Measurements from ENCODE around the gene LTB4R. TPM values are rescaled to one million over a fixed set of nuclear protein-coding genes. Genes with fewer than 3 reads are reported as not detected.

LTB4R gene
- total and polyA plus RNA-seq, 2 donors from 2014 or later = 4.6 to 9.3 TPM

DNA sequence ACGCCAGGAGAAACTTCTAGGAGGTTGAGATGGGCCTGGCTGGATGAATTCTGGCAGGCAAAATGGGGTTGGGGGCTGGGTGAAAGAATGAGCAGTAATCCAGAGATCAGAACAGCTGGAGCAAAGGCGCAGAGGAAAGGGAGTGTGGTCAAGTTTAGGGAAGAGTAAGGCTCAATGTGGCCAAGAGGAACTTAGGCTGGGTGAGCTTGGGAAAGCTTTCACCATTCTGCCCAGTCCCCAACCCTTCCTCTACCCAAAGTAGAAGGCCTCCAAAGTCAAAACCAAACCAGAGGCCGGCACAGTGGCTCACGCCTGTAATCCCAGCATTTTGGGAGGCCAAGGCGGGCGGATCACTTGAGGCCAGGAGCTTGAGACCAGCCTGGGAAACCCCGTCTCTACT lies 29.7 kb upstream of the LTB4R start:
- no peaks in the 10 kb centered on the region for H3K27me3 ChIP-seq (ENCODE audit: control insufficient read depth, insufficient read depth, low read length)
- intact Hi-C loops (cut with DNase I) = no loop called here
- no peak overlapping the region for H3K4me3 ChIP-seq (ENCODE audit: low read length in 3 of 3)
- no peak overlapping the region for H3K27ac ChIP-seq (ENCODE audit: low read depth in 2 of 2, low read length in 2 of 2)
- H3K4me1 ChIP-seq (ENCODE audit: control insufficient read depth in 2 of 3, insufficient read depth in 2 of 3, low read depth in 1 of 3, low read length in 3 of 3) = peaks cover 0 to 3% (median 0%) of the 10 kb centered on the region in 3 donors
- no peak for FAIRE-seq
- H3K9me3 ChIP-seq (ENCODE audit: control insufficient read depth in 2 of 3, insufficient read depth in 1 of 3, low read length in 3 of 3) = no peaks in the 10 kb centered on the region
- TF ChIP-seq, protein P1, sequence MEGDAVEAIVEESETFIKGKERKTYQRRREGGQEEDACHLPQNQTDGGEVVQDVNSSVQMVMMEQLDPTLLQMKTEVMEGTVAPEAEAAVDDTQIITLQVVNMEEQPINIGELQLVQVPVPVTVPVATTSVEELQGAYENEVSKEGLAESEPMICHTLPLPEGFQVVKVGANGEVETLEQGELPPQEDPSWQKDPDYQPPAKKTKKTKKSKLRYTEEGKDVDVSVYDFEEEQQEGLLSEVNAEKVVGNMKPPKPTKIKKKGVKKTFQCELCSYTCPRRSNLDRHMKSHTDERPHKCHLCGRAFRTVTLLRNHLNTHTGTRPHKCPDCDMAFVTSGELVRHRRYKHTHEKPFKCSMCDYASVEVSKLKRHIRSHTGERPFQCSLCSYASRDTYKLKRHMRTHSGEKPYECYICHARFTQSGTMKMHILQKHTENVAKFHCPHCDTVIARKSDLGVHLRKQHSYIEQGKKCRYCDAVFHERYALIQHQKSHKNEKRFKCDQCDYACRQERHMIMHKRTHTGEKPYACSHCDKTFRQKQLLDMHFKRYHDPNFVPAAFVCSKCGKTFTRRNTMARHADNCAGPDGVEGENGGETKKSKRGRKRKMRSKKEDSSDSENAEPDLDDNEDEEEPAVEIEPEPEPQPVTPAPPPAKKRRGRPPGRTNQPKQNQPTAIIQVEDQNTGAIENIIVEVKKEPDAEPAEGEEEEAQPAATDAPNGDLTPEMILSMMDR (IDR thresholded peaks at IDR 0.05; ENCODE audit: borderline replicate concordance, extremely low read depth, insufficient read depth) = no peak
- H3K9ac ChIP-seq (ENCODE audit: low read length in 3 of 3) = no peak overlapping the region
- DNase-seq = no peak
- H3K36me3 ChIP-seq (ENCODE audit: control insufficient read depth in 2 of 3, insufficient read depth in 3 of 3, low read length in 3 of 3) = no peaks in the 10 kb centered on the region

DNA sequence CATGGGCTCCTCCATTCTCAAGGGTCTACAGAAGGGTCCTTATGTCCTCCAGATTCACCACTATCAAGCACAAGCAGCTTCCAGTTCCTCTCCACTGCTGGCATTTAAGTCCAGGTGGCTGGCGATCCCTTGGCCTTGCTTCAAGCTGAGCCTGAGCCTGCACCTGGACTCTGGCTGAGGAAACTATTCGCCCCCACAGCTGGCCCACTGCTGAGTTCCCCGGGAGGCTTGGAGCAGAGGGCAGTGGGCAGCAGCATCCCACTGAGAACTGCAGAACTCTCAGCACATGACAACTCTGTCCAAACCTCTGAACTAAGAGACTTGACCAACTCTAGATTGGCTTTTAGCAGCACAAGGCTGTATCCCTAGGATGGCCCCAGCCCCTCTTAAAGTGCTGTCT lies 28.6 kb upstream of the LTB4R start:
- intact Hi-C loops (cut with DNase I) = no loop called here
- no peak overlapping the region for H3K27ac ChIP-seq (ENCODE audit: low read depth in 2 of 2, low read length in 2 of 2)
- no peak for DNase-seq
- TF ChIP-seq, protein P1 (IDR thresholded peaks at IDR 0.05; ENCODE audit: borderline replicate concordance, extremely low read depth, insufficient read depth) = no peak
- H3K9me3 ChIP-seq (ENCODE audit: control insufficient read depth in 2 of 3, insufficient read depth in 1 of 3, low read length in 3 of 3) = no peaks in the 10 kb centered on the region
- no peak overlapping the region for H3K4me3 ChIP-seq (ENCODE audit: low read length in 3 of 3)
- H3K27me3 ChIP-seq (ENCODE audit: control insufficient read depth, insufficient read depth, low read length) = no peaks in the 10 kb centered on the region
- peaks cover 0 to 3% (median 0%) of the 10 kb centered on the region in 3 donors for H3K4me1 ChIP-seq (ENCODE audit: control insufficient read depth in 2 of 3, insufficient read depth in 2 of 3, low read depth in 1 of 3, low read length in 3 of 3)
- H3K9ac ChIP-seq (ENCODE audit: low read length in 3 of 3) = no peak overlapping the region
- FAIRE-seq = no peak
- no peaks in the 10 kb centered on the region for H3K36me3 ChIP-seq (ENCODE audit: control insufficient read depth in 2 of 3, insufficient read depth in 3 of 3, low read length in 3 of 3)

GRCh38 chr14:24283796-24284460 lies 27.4 kb upstream of the LTB4R start:
- FAIRE-seq (no peak), DNase-seq (no peak)
- no peaks in the 10 kb centered on the region for H3K36me3 ChIP-seq (ENCODE audit: control insufficient read depth in 2 of 3, insufficient read depth in 3 of 3, low read length in 3 of 3)
- H3K4me3 ChIP-seq (ENCODE audit: low read length in 3 of 3) = no peak overlapping the region
- intact Hi-C loops (cut with DNase I) = no loop called here
- TF ChIP-seq, protein P1 (IDR thresholded peaks at IDR 0.05; ENCODE audit: borderline replicate concordance, extremely low read depth, insufficient read depth) = no peak
- no peak overlapping the region for H3K27ac ChIP-seq (ENCODE audit: low read depth in 2 of 2, low read length in 2 of 2)
- H3K4me1 ChIP-seq (ENCODE audit: control insufficient read depth in 2 of 3, insufficient read depth in 2 of 3, low read depth in 1 of 3, low read length in 3 of 3) = peaks cover 0 to 3% (median 0%) of the 10 kb centered on the region in 3 donors
- H3K27me3 ChIP-seq (ENCODE audit: control insufficient read depth, insufficient read depth, low read length) = no peaks in the 10 kb centered on the region
- no peak overlapping the region for H3K9ac ChIP-seq (ENCODE audit: low read length in 3 of 3)
- no peaks in the 10 kb centered on the region for H3K9me3 ChIP-seq (ENCODE audit: control insufficient read depth in 2 of 3, insufficient read depth in 1 of 3, low read length in 3 of 3)
